HG02852 (cell line): ENCODE measurements around the gene RSKR.
"Not testable (repeated sequence)": the region's sequence is repeated elsewhere in the genome, so short reads cannot be mapped to it uniquely, and the experiment has no call there.

Experiments used
- ATAC-seq: cut with Tn5 transposase; IDR thresholded peaks from one replicate; pipeline ENCODE4 v1.9.1; 2021; ENCODE audit warnings: mild to moderate bottlenecking, moderate library complexity; ENCODE audit not compliant: unreplicated experiment

RSKR gene, protein sequence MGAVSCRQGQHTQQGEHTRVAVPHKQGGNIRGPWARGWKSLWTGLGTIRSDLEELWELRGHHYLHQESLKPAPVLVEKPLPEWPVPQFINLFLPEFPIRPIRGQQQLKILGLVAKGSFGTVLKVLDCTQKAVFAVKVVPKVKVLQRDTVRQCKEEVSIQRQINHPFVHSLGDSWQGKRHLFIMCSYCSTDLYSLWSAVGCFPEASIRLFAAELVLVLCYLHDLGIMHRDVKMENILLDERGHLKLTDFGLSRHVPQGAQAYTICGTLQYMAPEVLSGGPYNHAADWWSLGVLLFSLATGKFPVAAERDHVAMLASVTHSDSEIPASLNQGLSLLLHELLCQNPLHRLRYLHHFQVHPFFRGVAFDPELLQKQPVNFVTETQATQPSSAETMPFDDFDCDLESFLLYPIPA

DNA sequence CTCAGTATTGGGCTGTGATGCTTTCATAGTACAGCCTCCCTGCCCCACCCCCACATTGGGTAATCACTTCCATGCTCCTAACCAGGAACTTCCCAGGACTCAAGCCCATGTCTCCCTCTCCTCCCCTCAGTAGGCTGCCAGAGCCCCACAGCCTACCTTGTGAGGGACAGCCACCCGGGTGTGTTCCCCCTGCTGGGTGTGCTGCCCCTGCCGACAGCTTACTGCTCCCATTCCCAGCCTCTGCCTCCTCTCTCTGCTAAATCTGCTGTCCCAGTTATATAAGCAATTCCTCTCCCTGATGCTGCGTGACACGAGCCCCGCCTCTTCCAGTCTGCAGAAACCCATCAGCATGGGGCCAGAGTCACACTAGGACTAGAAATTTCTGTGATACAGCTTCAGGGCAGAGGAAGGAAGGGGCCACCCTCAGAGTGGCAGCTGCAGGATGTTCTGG is at the start of gene RSKR:
RSKR (minus strand) TSS at position 255 of the 451 bp plus-strand sequence; CDS start at position 231, 24 bp downstream.
- no peak for ATAC-seq

DNA sequence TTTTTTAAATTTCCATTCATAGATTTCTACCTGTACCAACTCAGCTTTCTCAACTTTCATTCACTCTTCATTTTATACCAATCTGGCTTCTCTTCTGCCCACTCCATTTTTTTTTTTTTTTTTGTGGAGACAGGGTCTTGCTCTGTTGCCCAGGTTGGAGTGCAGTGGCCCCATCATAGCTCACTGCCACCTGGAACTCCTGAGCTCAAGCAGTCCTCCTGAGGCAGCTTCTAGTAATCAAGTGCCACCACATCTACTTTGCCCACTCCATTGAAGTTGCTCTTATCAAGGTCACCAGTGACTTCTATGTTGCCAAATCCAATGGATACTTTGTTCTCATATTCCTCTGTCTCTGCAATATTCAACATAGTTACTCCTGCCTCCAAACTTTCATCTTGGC is 49.7 kb upstream of the RSKR start:
- no peak for ATAC-seq

DNA sequence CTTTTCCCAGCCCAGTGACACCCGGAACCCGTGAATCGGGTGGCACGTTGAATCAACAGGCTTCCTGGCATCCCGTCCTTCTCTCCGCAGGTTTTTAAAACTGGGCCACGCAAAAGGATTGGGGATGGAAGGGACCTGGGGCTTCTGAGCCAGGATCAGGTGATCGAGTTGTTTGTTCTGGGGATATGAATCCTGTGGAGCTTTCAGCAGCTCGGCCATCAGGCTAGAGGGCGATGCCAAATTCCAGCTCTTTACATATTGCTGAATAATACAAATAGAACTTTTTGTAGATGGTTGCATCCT is 48.5 kb upstream of the RSKR start:
- no peak for ATAC-seq

DNA sequence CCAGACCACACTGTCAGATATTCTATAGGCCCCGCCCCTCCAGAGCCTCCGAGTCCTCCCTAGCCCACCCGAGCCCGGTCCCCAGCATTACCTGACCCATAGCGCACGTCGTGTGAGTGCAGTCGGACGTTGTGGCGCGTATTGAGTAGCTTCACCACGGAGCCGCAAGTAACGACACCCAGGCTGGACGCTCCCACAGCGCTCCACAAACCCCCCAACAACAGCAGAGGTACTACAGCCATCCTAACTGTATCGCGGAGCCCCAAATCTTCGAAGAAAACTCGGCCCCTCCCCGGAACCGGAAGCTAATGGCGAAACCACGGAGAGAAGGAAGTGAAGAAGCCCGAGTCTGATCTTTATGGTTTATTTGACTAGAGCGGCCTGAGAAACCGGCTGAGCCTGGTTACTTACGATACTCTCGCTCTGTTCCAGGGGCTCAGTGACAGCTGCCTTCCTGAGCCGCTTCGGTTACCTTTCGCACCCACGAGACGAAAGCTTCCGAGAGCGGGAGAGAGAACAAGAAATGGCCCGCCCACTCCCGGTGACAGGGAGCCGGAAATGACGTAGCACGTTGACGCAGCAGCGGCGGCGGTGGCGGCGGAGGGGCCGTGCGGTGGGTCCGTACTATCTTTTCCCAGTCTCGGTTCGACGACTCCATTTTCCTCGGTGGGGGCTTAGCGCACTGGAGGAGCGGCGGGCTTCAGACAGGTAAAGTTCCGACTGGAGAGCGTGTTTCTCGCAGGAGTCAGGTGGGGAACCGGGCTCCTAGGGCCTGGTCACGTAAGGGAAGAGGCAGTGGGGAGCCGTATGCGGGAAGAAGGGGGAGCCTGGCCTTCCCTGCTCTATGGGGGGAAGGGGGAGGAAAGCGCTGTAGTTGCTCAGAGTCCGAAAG is 47.9 kb upstream of the RSKR start, which contains the start of the genes SDF2 and SUPT6H:
SDF2 (minus strand) TSS at position 272 of the 892 bp plus-strand sequence; CDS start at position 242, 30 bp downstream.
SUPT6H (plus strand) TSS at position 571 of the 892 bp plus-strand sequence. CDS start 11,197 bp downstream, outside the sequence.
- peak; percentile 88 for ATAC-seq

DNA sequence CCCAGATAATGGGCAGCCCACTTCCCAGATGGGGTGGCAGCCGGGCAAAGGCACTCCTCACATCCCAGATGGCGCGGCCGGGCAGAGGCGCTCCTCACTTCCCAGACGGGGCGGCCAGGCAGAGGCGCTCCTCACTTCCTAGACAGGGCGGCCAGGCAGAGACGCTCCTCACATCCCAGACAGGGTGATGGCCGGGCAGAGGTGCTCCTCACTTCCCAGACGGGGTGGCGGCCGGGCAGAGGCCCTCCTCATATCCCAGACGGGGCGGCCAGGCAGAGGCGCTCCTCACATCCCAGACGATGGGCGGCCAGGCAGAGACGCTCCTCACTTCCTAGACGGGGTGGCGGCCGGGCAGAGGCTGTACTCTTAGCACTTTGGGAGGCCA is 45.5 kb upstream of the RSKR start:
- ATAC-seq: not testable (repeated sequence)

DNA sequence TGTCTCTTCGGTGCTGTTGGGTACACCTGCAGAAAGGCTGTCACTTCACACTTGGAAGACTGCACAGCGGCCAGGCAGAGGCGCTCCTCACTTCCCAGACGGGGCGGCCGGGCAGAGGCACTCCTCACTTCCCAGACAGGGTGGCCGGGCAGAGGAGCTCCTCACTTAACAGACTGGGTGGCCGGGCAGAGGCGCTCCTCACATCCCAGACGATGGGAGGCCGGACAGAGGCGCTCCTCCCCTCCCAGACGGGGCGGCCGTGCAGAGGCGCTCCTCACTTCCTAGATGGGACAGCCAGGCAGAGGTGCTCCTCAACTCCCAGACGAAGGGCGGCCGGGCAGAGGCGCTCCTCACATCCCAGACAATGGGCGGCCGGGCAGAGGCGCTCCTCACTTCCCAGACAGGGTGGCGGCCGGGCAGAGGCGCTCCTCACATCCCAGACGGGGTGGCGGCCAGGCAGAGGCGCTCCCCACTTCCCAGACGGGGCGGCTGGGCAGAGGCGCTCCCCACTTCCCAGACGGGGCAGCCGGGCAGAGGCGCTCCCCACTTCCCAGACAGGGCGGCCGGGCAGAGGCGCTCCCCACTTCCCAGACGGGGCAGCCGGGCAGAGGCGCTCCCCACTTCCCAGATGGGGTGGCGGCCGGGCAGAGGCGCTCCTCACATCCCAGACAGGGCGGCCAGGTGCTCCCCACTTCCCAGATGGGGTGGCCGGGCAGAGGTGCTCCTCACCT is 44.9 kb upstream of the RSKR start:
- ATAC-seq: not testable (repeated sequence)

DNA sequence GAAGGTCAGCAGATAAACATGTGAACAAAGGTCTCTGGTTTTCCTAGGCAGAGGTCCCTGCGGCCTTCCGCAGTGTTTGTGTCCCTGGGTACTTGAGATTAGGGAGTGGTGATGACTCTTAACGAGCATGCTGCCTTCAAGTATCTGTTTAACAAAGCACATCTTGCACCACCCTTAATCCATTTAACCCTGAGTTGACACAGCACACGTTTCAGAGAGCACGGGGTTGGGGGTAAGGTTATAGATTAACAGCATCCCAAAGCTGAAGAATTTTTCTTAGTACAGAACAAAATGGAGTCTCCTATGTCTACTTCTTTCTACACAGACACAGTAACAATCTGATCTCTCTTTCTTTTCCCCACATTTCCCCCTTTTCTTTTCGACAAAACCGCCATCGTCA is 44.4 kb upstream of the RSKR start:
- ATAC-seq: not testable (repeated sequence)

DNA sequence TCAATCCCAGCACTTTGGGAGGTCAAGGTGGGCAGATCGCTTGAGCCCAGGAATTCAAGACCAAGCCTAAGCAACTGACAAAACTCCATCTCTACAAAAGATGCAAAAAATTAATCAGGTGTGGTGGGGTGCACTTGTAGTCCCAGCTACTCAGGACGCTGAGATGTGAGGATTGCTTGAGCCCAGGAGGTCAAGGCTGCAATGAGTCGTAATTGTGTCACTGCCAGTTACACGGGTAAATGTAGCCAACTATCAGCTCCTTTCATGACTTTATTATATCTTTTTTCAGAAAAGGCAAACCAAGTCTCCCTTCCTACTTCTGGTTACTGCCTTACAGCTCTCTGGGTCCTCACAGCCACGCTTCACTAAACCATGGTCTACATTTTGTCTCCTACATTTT is 43.8 kb upstream of the RSKR start:
- ATAC-seq: no peak

DNA sequence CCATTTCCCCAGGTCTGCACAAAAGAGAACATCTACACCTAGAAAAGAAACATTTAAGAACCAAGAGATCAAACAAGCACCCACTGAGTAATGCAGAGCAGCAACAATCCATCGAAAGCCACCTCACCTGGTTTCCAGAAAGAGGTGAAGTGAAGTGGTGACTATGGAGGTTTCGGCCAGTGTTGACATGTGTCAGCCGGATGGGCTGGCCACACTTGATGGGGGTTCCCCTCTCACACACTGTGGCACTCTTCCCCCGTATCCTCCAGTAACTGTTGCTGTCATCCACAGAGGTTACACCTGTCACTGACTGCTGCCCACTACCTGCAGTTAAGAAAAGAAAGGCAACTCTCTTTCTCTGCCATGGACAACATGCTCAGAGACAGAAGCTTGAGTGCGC is 41.2 kb upstream of the RSKR start:
- no peak for ATAC-seq

DNA sequence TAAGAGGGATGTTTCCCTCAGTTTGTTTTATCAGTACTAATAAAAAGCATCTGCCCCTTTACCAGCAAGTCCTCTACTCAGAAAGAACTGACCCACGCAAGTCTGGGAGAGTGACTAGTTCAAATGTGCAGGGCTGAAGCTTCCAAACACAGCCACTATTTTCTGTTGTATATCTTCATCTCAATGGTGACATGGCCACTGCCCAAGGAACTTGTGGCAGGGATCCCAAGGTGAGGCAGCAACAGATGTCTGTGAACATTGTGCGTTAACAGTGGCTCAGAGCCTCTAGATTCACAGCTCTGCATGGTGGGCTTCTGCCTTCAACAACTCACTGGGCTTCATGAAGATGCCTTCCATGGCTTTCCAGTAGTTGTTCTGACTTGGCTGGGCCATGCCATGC is 34.7 kb upstream of the RSKR start:
- ATAC-seq: no peak

DNA sequence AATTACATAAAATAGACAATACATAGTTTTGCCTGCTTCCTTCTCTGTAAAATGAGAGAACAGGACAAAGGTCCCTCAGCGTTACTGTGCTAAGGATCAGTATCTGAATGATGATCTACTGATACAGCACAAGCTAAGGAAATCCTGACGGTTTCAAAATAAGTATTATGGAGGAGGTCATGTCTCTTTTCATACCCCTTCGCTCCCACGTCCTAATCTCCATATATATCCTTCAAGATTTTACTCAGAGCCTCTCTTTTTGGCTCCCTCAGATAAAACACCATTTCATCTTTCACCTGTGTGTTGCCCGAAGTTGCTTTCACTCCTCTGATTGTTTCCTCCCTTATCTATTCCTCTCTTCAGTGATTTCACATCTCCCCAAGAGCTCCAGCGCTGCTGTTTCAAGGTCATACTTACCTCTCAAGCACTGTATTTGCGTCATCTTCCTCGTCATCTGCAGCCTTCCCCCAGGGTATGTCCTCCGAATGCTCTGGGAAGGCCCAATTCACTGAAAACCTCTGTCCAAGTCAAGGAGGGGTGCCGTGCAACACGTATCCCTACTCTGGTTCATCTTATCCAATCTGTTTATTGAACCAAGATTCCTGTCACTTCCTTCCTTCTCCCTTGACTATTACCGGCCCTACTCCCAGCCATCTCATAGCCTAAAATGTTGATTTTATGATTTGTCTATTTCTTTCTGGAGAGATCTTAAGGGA is 32.2 kb upstream of the RSKR start:
- no peak for ATAC-seq

DNA sequence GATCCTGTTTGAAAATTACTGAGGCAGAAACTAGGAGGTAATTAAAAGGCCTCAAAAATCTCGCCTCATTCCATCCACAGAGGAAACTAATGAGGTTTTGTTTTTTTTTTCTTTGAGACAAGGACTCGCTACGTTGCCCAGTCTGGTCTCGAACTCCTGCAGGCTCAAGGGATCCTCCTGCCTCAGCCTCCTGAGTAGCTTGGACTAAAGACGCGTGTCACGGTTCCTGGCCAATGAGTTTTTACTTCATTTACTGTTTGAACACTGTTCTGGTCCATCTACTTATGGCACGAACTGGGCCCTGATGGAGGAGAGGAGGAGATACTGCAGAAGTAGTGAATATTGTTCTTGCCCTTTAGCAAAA is 31.6 kb upstream of the RSKR start:
- ATAC-seq: no peak

DNA sequence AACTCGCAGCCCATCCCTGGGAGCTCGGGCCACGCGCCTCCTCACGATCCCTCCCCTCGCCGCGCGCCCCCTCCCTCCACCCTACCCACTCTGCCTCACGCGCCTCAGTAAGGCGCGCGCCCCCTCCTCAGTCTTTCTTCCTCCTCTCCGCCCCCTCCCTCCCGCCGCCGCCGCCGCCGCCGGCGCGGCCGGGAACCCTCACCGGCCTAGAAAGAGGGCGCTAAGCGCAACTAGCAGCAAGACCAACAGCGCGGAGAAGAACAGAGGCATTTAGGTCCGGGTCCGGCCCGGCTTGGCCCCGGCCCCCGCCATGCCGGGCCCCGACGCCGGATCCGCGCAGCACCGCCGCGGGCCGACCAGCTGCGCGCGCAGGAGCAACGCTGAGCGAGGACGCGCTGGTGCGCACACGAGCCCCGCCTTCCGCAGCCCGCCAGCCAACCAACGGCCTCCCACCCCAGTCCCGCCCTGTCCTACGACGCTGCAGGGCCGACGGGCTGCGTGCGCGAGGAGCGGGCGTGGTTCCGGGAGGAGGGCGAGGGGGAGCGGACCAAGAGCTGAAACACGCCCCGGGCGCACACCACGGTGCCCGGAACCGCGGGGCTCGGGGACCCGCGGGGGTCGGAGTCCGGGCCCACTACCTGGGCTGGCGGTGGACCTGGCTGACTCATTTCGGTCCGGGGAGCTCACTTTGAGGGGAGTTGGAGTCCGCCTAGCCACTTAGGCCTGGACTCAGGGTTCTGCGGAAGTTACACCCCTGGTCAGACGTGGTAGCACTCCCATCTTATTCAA is 31.0 kb upstream of the RSKR start, which contains the start of gene BLTP2:
BLTP2 (minus strand) TSS at position 372 of the 789 bp plus-strand sequence; CDS start at position 270, 102 bp downstream.
- peak; percentile 87 for ATAC-seq

DNA sequence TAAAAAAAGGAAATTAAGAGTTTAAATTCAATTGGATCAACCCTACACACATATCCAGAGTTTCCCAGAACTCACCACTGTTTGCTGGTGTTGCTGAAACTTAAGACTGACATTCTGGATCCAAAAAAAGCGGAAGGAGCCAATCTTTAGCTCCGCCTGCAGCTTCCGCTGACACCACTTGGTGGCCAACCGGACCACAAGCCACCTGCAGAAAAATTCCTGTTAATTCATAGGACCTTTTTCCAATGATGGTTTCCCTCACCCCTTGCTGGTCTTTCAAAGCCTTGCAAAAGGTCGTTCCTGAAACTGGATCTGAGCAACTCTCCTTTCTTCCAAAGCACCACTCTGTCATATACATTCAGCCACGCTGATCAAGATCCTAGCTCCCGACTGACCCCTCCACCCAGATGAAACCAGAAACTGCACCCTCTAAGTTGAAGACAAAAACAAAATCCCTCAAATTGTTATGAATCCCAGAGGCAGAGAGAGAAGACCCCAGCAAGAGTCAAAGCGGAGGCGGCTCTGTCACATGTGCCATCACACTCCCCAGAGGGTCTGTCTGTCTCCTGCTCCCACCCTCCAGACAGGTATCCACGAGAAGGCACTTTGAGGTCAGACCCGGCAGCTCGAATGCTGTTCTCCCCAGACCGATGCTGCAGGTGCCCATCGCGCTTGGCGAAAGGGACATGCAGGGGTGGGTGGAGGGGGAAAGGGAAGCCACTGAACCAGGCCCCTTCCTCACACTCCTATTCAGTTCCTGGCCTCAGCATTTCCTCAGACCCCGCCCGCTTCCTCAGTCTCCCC is 30.2 kb upstream of the RSKR start:
- ATAC-seq: no peak

DNA sequence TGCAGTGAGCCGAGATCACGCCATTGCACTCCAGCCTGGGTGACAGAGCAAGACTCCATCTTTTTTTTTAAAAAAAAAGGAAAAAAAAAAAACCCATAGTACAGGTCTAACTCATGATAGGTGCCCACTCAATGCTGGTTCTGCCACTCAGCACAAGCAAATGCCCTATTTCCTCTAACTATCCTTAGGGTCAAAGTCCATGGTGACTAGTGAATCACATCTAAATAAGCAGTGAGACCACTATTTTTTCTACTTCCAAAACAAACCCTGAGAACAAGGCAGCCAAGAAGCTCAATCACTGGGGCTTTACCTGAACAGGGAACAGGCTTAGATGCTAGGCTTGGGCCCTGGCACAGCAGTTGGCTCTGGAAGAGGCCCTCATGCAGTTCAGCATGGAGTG is 27.6 kb upstream of the RSKR start:
- ATAC-seq: no peak

DNA sequence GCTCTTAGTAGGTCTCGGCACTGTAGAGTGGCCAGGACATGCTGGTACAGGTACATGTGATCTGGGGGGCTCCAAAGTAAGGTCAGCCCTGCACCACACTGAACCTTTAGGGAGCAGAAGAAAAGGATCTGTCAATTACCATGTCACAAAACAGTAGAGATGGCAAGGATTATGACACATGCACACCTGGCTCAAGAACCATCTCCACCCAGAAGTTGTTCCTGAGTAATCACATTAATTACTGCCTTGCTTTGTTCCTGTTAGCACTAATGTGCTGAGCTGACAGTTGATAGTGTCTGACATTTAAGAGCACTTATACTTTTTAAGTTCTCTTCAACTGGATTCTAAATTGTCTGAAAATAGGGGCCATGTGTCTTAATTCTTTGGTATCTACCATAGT is 21.5 kb upstream of the RSKR start:
- ATAC-seq: no peak

DNA sequence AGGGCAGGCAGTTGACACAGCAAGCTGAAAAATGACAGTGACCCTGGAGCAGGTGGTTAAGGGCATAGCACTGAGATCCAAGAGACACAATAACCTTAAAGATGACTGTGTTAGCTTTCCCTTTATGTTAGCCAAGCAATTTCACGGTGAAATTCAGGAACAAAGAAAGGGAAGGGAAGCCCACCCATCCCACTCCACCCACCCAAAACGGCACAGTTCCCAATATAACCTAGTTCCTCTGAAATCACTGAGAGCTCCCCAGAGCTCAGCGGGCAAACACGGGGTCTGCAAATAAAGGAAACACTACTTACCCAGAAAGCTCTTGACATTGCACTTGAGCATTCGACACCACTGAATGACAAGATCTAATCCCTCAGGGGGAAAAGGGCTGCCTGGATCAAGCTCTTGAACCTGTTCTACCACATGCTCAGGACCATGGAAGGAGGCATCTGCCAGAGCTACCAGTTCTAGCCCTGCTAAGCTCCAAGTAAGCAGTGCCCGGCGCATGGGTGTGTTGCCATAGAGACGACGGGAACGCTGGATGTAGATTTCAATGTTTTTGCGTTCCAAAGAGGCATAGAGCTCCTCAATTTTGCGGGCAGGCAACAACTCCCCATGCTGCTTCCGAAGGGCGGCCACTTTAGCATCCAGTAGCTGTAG is 20.4 kb upstream of the RSKR start:
- no peak for ATAC-seq

DNA sequence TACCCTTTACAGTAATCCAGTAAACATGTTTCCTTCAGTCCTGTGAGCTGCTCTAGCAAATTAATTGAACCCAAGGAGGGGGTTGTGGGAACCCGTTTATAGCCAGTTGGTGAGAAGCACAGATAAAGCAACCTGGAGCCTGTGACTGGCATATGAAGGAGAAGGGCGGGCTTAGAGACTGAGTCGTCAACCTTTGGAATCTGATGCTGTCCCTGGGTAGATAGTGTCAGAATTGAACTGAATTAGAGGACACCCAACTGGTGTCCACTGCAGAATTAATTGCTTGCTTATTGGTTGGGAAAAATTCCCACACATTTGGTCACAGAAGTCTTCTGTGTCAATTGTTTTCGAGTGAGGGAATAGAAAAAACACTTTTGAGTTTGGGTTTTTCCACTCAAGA is 12.8 kb upstream of the RSKR start:
- no peak for ATAC-seq
